Myocyte (in vitro differentiated cells): ENCODE results near the gene TRIM5. TPM values are rescaled to one million over a fixed set of nuclear protein-coding genes. Genes with fewer than 3 reads are reported as not detected.
"Not testable (repeated sequence)": the region's sequence is repeated elsewhere in the genome, so short reads cannot be mapped to it uniquely, and the experiment has no call there.

Experiments
- DNase-seq: peaks from one replicate; pipeline ENCODE4 v3.0.0-alpha.2; 2012; ENCODE audit warnings: low read depth
- total RNA-seq: library from RNA; depleted of rRNA; stranded (reverse); fragments of >200 nt; gene quantifications from 2 replicates; pipeline ENCODE4 v1.2.3, GENCODE V29; 2014

The TRIM5 gene
- total RNA-seq, 1 donor from 2014 or later: 45.8 TPM

GRCh38 chr11:5690216-5690615 is 5.3 kb upstream of the TRIM5 start:
- DNase-seq: peak; percentile 67

GRCh38 chr11:5689551-5689983 is 4.7 kb upstream of the TRIM5 start, which contains the start of gene TRIM22:
Gene TRIM22, plus strand, starts transcription at chr11:5689790. Its CDS starts 6,443 bp downstream, at chr11:5696233.
- peak; percentile 81 for DNase-seq

- no peak for DNase-seq
Measured at GRCh38 chr11:5688482-5688881, 3.6 kb upstream of the TRIM5 start.

- no peak for DNase-seq
Measured at GRCh38 chr11:5686426-5686825, 1.6 kb upstream of the TRIM5 start.

- no peak for DNase-seq
Measured at GRCh38 chr11:5684036-5684645, 733 bp downstream of the TRIM5 start.

- DNase-seq: not testable (repeated sequence)
Measured at GRCh38 chr11:5683620-5684019, 1.3 kb downstream of the TRIM5 start.

GRCh38 chr11:5682890-5683441 is 1.9 kb downstream of the TRIM5 start:
- DNase-seq: not testable (repeated sequence)

GRCh38 chr11:5679811-5680210 is 5.1 kb downstream of the TRIM5 start:
- DNase-seq: peak; percentile 48

- DNase-seq: no peak
Measured at GRCh38 chr11:5674391-5674790, 10.5 kb downstream of the TRIM5 start.

GRCh38 chr11:5671831-5672230 is 13.0 kb downstream of the TRIM5 start:
- no peak for DNase-seq

GRCh38 chr11:5666402-5666793 is 18.5 kb downstream of the TRIM5 start:
- DNase-seq: no peak

GRCh38 chr11:5665746-5666401 is 19.0 kb downstream of the TRIM5 start:
- no peak for DNase-seq

GRCh38 chr11:5665051-5665570 is 19.8 kb downstream of the TRIM5 start:
- DNase-seq: no peak

- DNase-seq: no peak
Measured at GRCh38 chr11:5663511-5663910, 21.4 kb downstream of the TRIM5 start.

GRCh38 chr11:5658318-5658717 is 26.6 kb downstream of the TRIM5 start:
- no peak for DNase-seq

- DNase-seq: not testable (repeated sequence)
Measured at GRCh38 chr11:5656956-5657355, 27.9 kb downstream of the TRIM5 start.

GRCh38 chr11:5655474-5655873 is 29.4 kb downstream of the TRIM5 start:
- no peak for DNase-seq

- DNase-seq: no peak
Measured at GRCh38 chr11:5646139-5646538, 38.7 kb downstream of the TRIM5 start.

GRCh38 chr11:5643585-5643984 is 41.3 kb downstream of the TRIM5 start:
- no peak for DNase-seq

GRCh38 chr11:5639953-5640352 is 44.9 kb downstream of the TRIM5 start:
- no peak for DNase-seq

GRCh38 chr11:5631969-5632635 is 52.8 kb downstream of the TRIM5 start:
- DNase-seq: peak; percentile 22

- no peak for DNase-seq
Measured at GRCh38 chr11:5631417-5631816, 53.5 kb downstream of the TRIM5 start.
